ENCODE data around the gene CDC27.
"Not testable (repeated sequence)": the region's sequence is repeated elsewhere in the genome, so short reads cannot be mapped to it uniquely, and the experiment has no call there.

Gene CDC27

GRCh38 chr17:47135235-47135634 lies 53.9 kb downstream of the CDC27 start:
- no peak for DNase-seq (ENCODE audit: low read depth in 1 of 2, low spot score in 1 of 2)
- in situ Hi-C loops (cut with HindIII; ENCODE audit: low pct_unique_long_range_greater_than_20kb, low sequenced_read_pairs): no loop called here
- no peak for TF ChIP-seq JUND (IDR thresholded peaks at IDR 0.05; ENCODE audit: low read depth)

GRCh38 chr17:47134354-47134753 lies 54.7 kb downstream of the CDC27 start:
- DNase-seq (ENCODE audit: low read depth in 1 of 2, low spot score in 1 of 2); in situ Hi-C loops (cut with HindIII; ENCODE audit: low pct_unique_long_range_greater_than_20kb, low sequenced_read_pairs): not testable (repeated sequence)

DNA sequence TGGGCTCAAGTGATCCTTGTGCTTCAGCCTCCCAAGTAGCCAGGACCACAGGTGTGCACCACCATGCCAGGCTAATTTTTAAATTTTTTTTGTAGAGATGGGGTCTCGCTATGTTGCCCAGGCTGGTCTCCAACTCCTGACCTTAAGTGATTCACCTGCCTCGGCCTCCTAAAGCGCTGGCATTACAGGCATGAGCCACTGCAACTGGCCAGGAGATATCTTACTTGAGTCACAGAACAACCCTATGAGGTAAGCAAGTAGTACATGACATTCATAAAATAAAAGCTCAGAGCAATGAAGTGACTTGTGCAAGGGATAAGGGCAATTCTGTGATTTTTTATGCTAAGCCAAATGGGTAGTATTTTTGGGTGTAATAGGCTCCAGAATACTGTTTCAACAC lies 57.3 kb downstream of the CDC27 start:
- TF ChIP-seq JUND (IDR thresholded peaks at IDR 0.05; ENCODE audit: low read depth): no peak
- no peak for DNase-seq (ENCODE audit: low read depth in 1 of 2, low spot score in 1 of 2)
- in situ Hi-C loops (cut with HindIII; ENCODE audit: low pct_unique_long_range_greater_than_20kb, low sequenced_read_pairs): no loop called here

GRCh38 chr17:47126835-47127234 lies 62.3 kb downstream of the CDC27 start:
- DNase-seq (ENCODE audit: low read depth in 1 of 2, low spot score in 1 of 2); in situ Hi-C loops (cut with HindIII; ENCODE audit: low pct_unique_long_range_greater_than_20kb, low sequenced_read_pairs): not testable (repeated sequence)

GRCh38 chr17:47123262-47123661 lies 65.8 kb downstream of the CDC27 start:
- in situ Hi-C loops (cut with HindIII; ENCODE audit: low pct_unique_long_range_greater_than_20kb, low sequenced_read_pairs); DNase-seq (ENCODE audit: low read depth in 1 of 2, low spot score in 1 of 2): not testable (repeated sequence)

DNA sequence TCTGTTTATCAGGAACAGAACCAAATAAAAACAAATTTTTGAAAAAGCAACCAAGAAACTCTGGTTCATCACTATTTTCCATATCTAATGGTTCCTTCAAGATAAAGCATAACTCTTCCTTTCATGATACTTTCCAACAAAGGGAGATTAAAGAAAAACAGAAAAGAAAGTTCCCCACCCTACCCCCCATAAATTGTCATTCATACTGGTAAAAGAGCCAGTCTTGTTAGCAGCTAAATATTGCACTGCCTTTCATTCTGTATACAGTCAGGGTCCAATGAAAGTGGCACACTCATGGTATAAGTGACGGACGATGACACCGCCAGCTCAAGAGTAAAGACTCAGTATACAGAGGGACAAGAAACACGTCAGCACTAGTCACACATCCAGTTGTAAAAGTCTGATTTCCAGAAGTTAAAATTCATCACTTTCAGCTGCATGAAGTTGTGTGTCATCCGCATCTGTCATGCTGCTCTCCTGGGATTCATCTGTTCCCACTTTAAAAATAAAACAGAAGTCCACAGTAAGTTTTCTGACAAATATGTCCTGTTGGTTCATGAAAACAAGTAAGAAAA lies 68.5 kb downstream of the CDC27 start:
- no peak for TF ChIP-seq JUND (IDR thresholded peaks at IDR 0.05; ENCODE audit: low read depth)
- no peak for DNase-seq (ENCODE audit: low read depth in 1 of 2, low spot score in 1 of 2)
- in situ Hi-C loops (cut with HindIII; ENCODE audit: low pct_unique_long_range_greater_than_20kb, low sequenced_read_pairs): no loop called here

DNA sequence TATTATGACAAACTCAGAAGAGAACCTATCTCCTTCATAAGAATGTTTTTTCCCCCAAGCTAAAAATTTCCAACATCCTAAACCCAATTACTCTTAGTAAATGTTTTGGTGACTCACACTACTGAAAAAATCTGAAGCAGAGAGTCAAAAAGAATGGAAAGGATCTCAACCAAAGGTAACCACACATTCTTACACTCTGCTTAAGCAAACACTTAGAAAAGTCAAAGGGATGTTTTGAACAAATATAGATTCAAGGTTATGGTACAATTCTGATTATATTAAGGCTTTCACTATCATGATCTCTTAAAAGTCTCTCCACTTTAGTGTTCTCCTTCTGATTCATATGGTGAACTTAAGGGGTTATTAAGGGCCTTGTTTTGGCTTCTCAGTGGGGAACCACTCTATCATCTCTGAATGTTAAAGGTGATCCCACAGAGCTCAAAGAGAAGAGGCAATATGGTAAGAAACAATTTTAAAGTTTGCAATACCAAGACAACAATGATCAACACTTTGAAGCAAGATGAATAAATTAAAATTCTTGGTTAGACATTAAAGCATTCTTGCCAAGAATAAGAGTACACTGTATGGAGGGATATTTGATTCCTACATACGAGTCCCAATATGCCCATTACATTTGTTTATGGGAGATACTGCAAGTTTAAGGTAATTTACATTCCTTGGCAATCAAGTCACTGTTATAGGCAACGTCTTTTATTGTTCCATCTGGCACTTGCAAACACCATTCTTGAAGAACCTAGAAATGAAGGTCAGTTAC lies 69.2 kb downstream of the CDC27 start:
- TF ChIP-seq JUND (IDR thresholded peaks at IDR 0.05; ENCODE audit: low read depth): no peak
- no peak for DNase-seq (ENCODE audit: low read depth in 1 of 2, low spot score in 1 of 2)
- in situ Hi-C loops (cut with HindIII; ENCODE audit: low pct_unique_long_range_greater_than_20kb, low sequenced_read_pairs): no loop called here

- DNase-seq (ENCODE audit: low read depth in 1 of 2, low spot score in 1 of 2): no peak
- in situ Hi-C loops (cut with HindIII; ENCODE audit: low pct_unique_long_range_greater_than_20kb, low sequenced_read_pairs): no loop called here
- no peak for TF ChIP-seq JUND (IDR thresholded peaks at IDR 0.05; ENCODE audit: low read depth)
Measured at GRCh38 chr17:47117386-47117785, 71.7 kb downstream of the CDC27 start.

GRCh38 chr17:47106130-47106529 lies 83.0 kb downstream of the CDC27 start:
- no peak for TF ChIP-seq JUND (IDR thresholded peaks at IDR 0.05; ENCODE audit: low read depth)
- in situ Hi-C loops (cut with HindIII; ENCODE audit: low pct_unique_long_range_greater_than_20kb, low sequenced_read_pairs): no loop called here
- no peak for DNase-seq (ENCODE audit: low read depth in 1 of 2, low spot score in 1 of 2)

GRCh38 chr17:47105246-47105645 lies 83.8 kb downstream of the CDC27 start:
- DNase-seq (ENCODE audit: low read depth in 1 of 2, low spot score in 1 of 2); in situ Hi-C loops (cut with HindIII; ENCODE audit: low pct_unique_long_range_greater_than_20kb, low sequenced_read_pairs): not testable (repeated sequence)

DNA sequence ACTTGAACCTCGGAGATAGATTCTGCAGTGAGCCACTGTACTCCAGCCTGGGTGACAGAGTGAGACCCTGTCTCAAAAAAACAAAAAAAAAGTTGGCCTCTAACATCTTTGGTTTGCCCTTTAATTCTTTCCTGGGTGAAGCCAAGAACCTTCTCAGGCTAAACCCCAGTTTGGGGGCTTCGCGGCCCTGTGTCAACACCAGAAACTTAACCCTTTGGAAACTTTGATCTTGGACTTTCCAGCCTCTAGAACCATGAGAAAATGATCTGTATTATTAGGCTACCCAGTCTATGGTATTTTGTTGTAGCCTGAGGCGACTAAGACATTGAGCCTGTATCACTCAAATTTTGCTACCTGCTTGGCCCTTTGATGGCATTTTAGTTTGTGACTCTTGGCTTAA lies 86.2 kb downstream of the CDC27 start:
- in situ Hi-C loops (cut with HindIII; ENCODE audit: low pct_unique_long_range_greater_than_20kb, low sequenced_read_pairs): no loop called here
- TF ChIP-seq JUND (IDR thresholded peaks at IDR 0.05; ENCODE audit: low read depth): no peak
- DNase-seq (ENCODE audit: low read depth in 1 of 2, low spot score in 1 of 2): no peak

GRCh38 chr17:47099987-47100711 lies 88.9 kb downstream of the CDC27 start:
- DNase-seq (ENCODE audit: low read depth in 1 of 2, low spot score in 1 of 2): peak; percentile 84 to 95
- in situ Hi-C loops (cut with HindIII; ENCODE audit: low pct_unique_long_range_greater_than_20kb, low sequenced_read_pairs): no loop called here
- TF ChIP-seq JUND (IDR thresholded peaks at IDR 0.05; ENCODE audit: low read depth): no peak

GRCh38 chr17:47099451-47099986 lies 89.6 kb downstream of the CDC27 start:
- TF ChIP-seq JUND (IDR thresholded peaks at IDR 0.05; ENCODE audit: low read depth): no peak
- in situ Hi-C loops (cut with HindIII; ENCODE audit: low pct_unique_long_range_greater_than_20kb, low sequenced_read_pairs): no loop called here
- no peak for DNase-seq (ENCODE audit: low read depth in 1 of 2, low spot score in 1 of 2)
